OCI-LY1 (cell line): ENCODE data around the gene GOLGA6L10.
"Not testable (repeated sequence)": the region's sequence is repeated elsewhere in the genome, so short reads cannot be mapped to it uniquely, and the experiment has no call there.

ENCODE experiments used
- CTCF ChIP-seq: fragments of 200-600 bp; sonication (generic), shearing (Covaris generic); IDR thresholded peaks from 2 replicates; pipeline ENCODE4 v1.5.1; 2017; ENCODE audit warnings: mild to moderate bottlenecking, antibody characterized with exemption, low read length, moderate library complexity, mixed read lengths
- EZH2 ChIP-seq: fragments of 200-600 bp; sonication (generic), shearing (Covaris generic); IDR thresholded peaks from 2 replicates; pipeline ENCODE4 v1.8.0; 2017; ENCODE audit warnings: borderline replicate concordance, mixed run types, mild to moderate bottlenecking, antibody characterized with exemption, low read length, moderate library complexity, mixed read lengths

GRCh38 chr15:82318281-82318680 lies 31.0 kb downstream of the GOLGA6L10 start:
- not testable (repeated sequence) for TF ChIP-seq CTCF, EZH2
